ENCODE measurements around the gene RHOXF1.

GRCh38 chrX:120137439-120137838, 21.7 kb upstream of the RHOXF1 start:
- TF ChIP-seq REST (IDR thresholded peaks at IDR 0.05; ENCODE audit: insufficient replicate concordance, low read depth): no peak
- no peak for TF ChIP-seq POLR2AphosphoS5 (IDR thresholded peaks at IDR 0.05; ENCODE audit: low read depth)
- no peak for TF ChIP-seq CTCF (IDR thresholded peaks at IDR 0.05; ENCODE audit: insufficient read depth, low read length)
- TF ChIP-seq SPI1 (IDR thresholded peaks at IDR 0.05; ENCODE audit: borderline replicate concordance, low read depth): no peak
- TF ChIP-seq GABPA (IDR thresholded peaks at IDR 0.05; ENCODE audit: low read depth): no peak
